Neural crest cell (in vitro differentiated cells): ENCODE results near the gene NPAS2. TPM values are rescaled to one million over a fixed set of nuclear protein-coding genes. Genes with fewer than 3 reads are reported as not detected.

Source experiments
- DNase-seq: peaks from one replicate; pipeline ENCODE4 v3.0.0; 2021; ENCODE audit warnings: low read depth, mixed read lengths, low spot score
- H3K27ac Mint-ChIP-seq: one replicate; pipeline ENCODE4 v1.8.0; 2021; ENCODE audit warnings: mild to moderate bottlenecking, mixed read lengths; ENCODE audit not compliant: unreplicated experiment
- H3K27me3 Mint-ChIP-seq: 2 replicates; pipeline ENCODE4 v1.8.0; 2021; ENCODE audit warnings: low read depth, mild to moderate bottlenecking, mixed read lengths
- H3K36me3 Mint-ChIP-seq: 2 replicates; pipeline ENCODE4 v1.8.0; 2021; ENCODE audit warnings: low read depth, mild to moderate bottlenecking, mixed read lengths
- H3K4me1 Mint-ChIP-seq: 2 replicates; pipeline ENCODE4 v1.8.0; 2021; ENCODE audit warnings: mixed read lengths
- H3K4me3 Mint-ChIP-seq: one replicate; pipeline ENCODE4 v1.8.0; 2021; ENCODE audit warnings: mild to moderate bottlenecking, mixed read lengths
- H3K9me3 Mint-ChIP-seq: 2 replicates; pipeline ENCODE4 v1.8.0; 2021; ENCODE audit warnings: mixed read lengths
- total RNA-seq: library from RNA; stranded (reverse); gene quantifications from 2 replicates; pipeline ENCODE4 v1.2.1, GENCODE V29; 2021
- TF ChIP-seq, protein P1 (sequence below): fragments of 200-600 bp; sonication (generic); conservative IDR thresholded peaks from 2 replicates; pipeline ENCODE4 v1.5.0; 2021; ENCODE audit warnings: antibody characterized with exemption, mild to moderate bottlenecking

The NPAS2 gene
- total RNA-seq, 1 donor from 2014 or later: 2.6 TPM

DNA sequence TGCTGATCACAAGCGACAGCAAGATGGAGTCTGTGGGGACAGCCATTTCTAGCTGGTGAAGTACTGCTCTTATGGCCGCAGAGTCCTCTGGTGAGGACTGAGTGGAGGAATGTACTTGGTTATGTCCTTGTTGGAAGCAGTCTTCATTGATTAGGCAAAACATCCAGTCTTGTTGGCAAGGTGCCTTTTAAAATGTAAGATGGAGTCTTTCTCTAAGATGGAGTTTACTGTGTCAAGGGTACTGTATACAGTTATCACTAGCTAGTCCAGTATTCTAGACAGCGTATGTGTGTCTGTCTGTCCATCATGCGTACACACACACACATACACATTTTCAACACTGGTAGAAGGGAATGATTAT is 74.8 kb downstream of the NPAS2 start:
- no peak overlapping the region for H3K4me3 Mint-ChIP-seq
- H3K27me3 Mint-ChIP-seq: no peaks in the 10 kb centered on the region
- H3K36me3 Mint-ChIP-seq: no peaks in the 10 kb centered on the region
- H3K9me3 Mint-ChIP-seq: peaks cover 3% of the 10 kb centered on the region
- H3K27ac Mint-ChIP-seq: peak overlapping the region; percentile 62
- DNase-seq: no peak
- TF ChIP-seq, protein P1, sequence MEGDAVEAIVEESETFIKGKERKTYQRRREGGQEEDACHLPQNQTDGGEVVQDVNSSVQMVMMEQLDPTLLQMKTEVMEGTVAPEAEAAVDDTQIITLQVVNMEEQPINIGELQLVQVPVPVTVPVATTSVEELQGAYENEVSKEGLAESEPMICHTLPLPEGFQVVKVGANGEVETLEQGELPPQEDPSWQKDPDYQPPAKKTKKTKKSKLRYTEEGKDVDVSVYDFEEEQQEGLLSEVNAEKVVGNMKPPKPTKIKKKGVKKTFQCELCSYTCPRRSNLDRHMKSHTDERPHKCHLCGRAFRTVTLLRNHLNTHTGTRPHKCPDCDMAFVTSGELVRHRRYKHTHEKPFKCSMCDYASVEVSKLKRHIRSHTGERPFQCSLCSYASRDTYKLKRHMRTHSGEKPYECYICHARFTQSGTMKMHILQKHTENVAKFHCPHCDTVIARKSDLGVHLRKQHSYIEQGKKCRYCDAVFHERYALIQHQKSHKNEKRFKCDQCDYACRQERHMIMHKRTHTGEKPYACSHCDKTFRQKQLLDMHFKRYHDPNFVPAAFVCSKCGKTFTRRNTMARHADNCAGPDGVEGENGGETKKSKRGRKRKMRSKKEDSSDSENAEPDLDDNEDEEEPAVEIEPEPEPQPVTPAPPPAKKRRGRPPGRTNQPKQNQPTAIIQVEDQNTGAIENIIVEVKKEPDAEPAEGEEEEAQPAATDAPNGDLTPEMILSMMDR: no peak
- H3K4me1 Mint-ChIP-seq: peaks cover 8% of the 10 kb centered on the region

DNA sequence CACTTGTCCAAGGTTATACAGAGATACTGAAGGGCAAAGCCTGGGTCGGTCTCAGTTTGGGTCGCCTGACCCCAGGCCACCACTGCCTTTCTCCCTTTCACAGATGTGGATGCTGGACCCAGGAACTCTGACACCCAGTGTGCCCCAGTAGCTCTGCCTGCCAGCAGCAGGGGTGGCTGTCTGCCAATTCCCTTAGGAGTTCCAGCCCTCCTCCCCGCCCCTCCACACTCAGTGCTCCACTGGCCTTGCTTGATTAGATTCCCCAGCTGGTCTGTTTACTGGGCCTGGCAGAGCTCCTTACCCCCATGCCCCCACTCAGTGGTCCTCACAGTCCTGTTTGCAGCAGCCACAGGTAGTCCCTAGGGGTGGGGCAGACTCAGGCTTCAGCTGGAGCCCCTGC is 75.5 kb downstream of the NPAS2 start:
- H3K27me3 Mint-ChIP-seq: no peaks in the 10 kb centered on the region
- H3K9me3 Mint-ChIP-seq: peaks cover 7% of the 10 kb centered on the region
- TF ChIP-seq, protein P1: no peak
- H3K27ac Mint-ChIP-seq: no peak overlapping the region
- no peak overlapping the region for H3K4me3 Mint-ChIP-seq
- H3K4me1 Mint-ChIP-seq: peaks cover 8% of the 10 kb centered on the region
- DNase-seq: no peak
- H3K36me3 Mint-ChIP-seq: no peaks in the 10 kb centered on the region

DNA sequence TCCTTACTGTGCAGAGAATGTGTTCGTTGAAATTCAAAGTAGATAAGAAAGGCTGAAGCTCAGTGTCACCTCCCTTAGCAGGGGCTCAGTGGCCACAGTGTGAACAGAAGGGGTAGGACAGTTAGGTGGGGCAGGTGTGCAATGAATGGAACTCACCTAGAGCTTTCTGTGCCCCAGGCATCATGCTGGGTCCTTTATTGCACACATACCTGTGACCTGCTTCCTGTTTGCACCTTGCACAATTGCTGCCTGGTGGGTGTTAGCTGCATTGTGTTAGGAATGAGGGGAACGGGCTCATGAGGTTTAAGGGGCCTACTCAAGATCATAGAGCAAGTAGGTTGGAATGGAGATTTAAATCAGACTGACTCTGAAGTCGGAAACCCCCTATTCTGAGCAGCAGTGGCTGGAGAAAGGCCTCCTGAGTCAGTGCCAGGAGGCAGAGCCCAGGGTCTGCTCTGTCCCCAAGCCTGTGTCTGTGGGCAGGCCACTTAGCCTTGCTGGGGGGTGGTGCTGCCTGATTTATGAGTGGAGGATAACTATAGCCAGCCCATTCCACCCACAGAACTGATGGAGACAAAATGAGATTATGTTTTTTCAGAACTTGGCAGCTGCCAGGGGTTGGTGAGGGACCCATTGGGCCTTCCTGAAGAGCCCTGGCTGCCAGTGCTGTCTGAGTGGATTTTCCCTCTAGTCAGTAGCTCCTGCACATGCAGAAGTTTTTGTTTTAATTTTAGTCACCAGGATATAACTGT is 76.2 kb downstream of the NPAS2 start:
- Mint-ChIP-seq H3K4me1 (peaks cover 8% of the 10 kb centered on the region), H3K36me3 (no peaks in the 10 kb centered on the region), H3K27me3 (no peaks in the 10 kb centered on the region), H3K9me3 (peaks cover 9% of the 10 kb centered on the region), H3K4me3 (no peak overlapping the region), H3K27ac (no peak overlapping the region)
- no peak for DNase-seq
- TF ChIP-seq, protein P1: no peak

DNA sequence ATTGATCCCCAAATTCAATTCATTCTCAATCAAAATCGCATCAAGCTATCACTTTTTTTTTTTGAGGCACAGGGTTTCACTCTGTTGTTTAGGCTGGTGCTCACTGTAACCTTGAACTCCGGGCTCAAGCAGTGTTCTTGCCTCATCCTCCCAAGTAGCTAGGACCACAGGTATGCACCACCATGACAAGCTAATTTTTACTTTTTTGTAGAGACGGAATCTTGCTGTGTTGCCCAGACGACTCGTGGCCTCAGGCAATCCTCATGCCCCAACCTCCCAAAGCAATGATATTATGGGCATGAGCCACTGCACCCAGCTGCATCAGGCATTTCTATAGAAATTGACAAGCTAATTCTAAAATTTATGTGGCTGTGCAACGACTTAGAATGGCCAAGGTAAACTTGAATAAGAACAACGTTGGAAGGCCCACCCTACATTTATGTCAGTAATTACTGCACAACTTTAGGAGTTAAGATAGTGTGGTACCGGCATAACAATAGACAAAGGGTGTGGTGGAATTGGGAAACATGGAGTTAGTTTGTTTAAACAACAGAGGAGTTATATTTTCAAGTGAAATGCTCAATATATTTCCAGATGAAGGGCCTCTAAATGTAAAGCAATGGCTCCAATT is 78.2 kb downstream of the NPAS2 start:
- Mint-ChIP-seq H3K4me1 (peaks cover 8% of the 10 kb centered on the region), H3K27me3 (no peaks in the 10 kb centered on the region), H3K27ac (no peak overlapping the region), H3K4me3 (no peak overlapping the region), H3K9me3 (peaks cover 9% of the 10 kb centered on the region), H3K36me3 (no peaks in the 10 kb centered on the region)
- no peak for DNase-seq
- TF ChIP-seq, protein P1: no peak

DNA sequence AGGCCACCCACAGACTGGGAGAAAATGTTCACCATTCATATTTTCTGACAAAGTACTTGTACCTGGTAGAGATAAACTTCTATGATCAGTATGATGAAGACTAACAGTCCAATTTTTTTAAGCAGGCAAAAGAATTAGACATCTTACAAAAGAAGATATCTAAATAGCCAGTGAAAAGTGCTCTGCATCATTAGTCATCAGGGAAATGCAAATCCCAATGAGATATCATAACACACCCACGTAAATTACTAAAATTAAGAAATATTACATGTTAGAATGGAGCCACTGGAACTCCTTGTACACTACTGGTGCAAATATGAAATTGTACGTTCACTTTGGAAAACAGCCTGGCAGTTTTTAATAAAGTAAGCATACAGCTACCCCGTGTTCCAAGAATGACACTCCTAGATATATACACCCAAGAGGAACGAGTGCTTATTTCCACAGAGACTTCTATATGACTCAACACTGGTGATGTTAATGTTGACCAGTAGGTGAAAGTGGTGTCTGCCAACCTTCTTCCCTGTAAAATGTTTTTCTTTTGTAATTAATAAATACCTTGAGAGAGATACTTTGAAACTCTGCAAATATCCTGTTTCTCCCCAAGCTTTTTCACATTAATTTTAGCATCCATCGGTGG is 80.3 kb downstream of the NPAS2 start:
- H3K9me3 Mint-ChIP-seq: peaks cover 9% of the 10 kb centered on the region
- H3K4me1 Mint-ChIP-seq: no peaks in the 10 kb centered on the region
- no peaks in the 10 kb centered on the region for H3K36me3 Mint-ChIP-seq

More for the DNA sequence above, 80.3 kb downstream of the NPAS2 start:
- Mint-ChIP-seq H3K27ac (no peak overlapping the region), H3K27me3 (no peaks in the 10 kb centered on the region), H3K4me3 (no peak overlapping the region)
- TF ChIP-seq, protein P1: no peak
- DNase-seq: no peak
